Mammary epithelial cell (primary cell): ENCODE results near the gene EDN3.

Experiments
- CTCF ChIP-seq, 2 donors: IDR thresholded peaks in 1 of 2; conservative IDR thresholded peaks in 1 of 2; 2 replicates each; pipeline ENCODE4 v1.5.1; 2011 to 2012; ENCODE audit warnings: inconsistent platforms in 2 of 2, low read length in 2 of 2, mild to moderate bottlenecking in 2 of 2, control low read depth in 1 of 2, low read depth in 1 of 2; ENCODE audit not compliant: insufficient read depth in 1 of 2; ENCODE audit errors: extremely low read depth in 1 of 2
- EZH2 ChIP-seq: IDR thresholded peaks from 2 replicates; pipeline ENCODE4 v1.6.1; 2012; ENCODE audit warnings: low read length, inconsistent platforms, borderline replicate concordance

- TF ChIP-seq CTCF (conservative IDR thresholded peaks at IDR 0.05 in 1 of 2, IDR thresholded peaks at IDR 0.05 in 1 of 2; ENCODE audit: extremely low read depth in 1 of 2, insufficient read depth in 1 of 2, low read depth in 1 of 2, low read length in 2 of 2) (no peak), EZH2 (no peak)
Observed at GRCh38 chr20:59299945-59300332, 472 bp upstream of the EDN3 start.
